ENCODE data around the gene FAM227B.

The FAM227B gene

GRCh38 chr15:49649987-49650386 is 29.4 kb upstream of the FAM227B start:
- Histone ChIP-seq H3K4me1 (ENCODE audit: insufficient read depth, low read length, severe bottlenecking) (no peaks in the 10 kb centered on the region), H2AFZ (ENCODE audit: low read length) (no peak overlapping the region), H3K79me2 (ENCODE audit: insufficient read depth, low read length) (no peaks in the 10 kb centered on the region), H3K4me3 (ENCODE audit: low read depth, low read length, poor library complexity, severe bottlenecking) (no peak overlapping the region), H3K4me2 (ENCODE audit: low read length) (no peak overlapping the region), H3K27me3 (ENCODE audit: insufficient read depth, low read length) (no peaks in the 10 kb centered on the region; the same call in 1 of the 2 replicates), H4K20me1 (ENCODE audit: insufficient read depth, low read length) (no peaks in the 10 kb centered on the region), H3K9me2 (ENCODE audit: low read depth, low read length) (no peaks in the 10 kb centered on the region), H3K9me3 (ENCODE audit: low read length) (peaks cover 6% of the 10 kb centered on the region; the same call in 1 of the 2 replicates), H3K36me3 (ENCODE audit: insufficient read depth, low read length) (no peaks in the 10 kb centered on the region), H3F3A (ENCODE audit: insufficient read depth, low read length) (no peaks in the 10 kb centered on the region), H3K27ac (ENCODE audit: low read depth, low read length, poor library complexity, severe bottlenecking) (no peak overlapping the region), H3K9ac (ENCODE audit: low read length) (no peak overlapping the region)
- TF ChIP-seq EZH2 (IDR thresholded peaks at IDR 0.05; ENCODE audit: borderline replicate concordance, low read length) (no peak), CTCF (IDR thresholded peaks at IDR 0.05; ENCODE audit: low read length) (no peak)

GRCh38 chr15:49646891-49647290 is 26.3 kb upstream of the FAM227B start:
- Histone ChIP-seq H3K36me3 (ENCODE audit: insufficient read depth, low read length) (no peaks in the 10 kb centered on the region; the same call in 1 of the 2 replicates), H3K27ac (ENCODE audit: low read depth, low read length, poor library complexity, severe bottlenecking) (no peak overlapping the region), H3K9ac (ENCODE audit: low read length) (no peak overlapping the region), H4K20me1 (ENCODE audit: insufficient read depth, low read length) (no peaks in the 10 kb centered on the region), H3K27me3 (ENCODE audit: insufficient read depth, low read length) (no peaks in the 10 kb centered on the region), H2AFZ (ENCODE audit: low read length) (no peak overlapping the region), H3K79me2 (ENCODE audit: insufficient read depth, low read length) (no peaks in the 10 kb centered on the region), H3K9me3 (ENCODE audit: low read length) (no peaks in the 10 kb centered on the region), H3K4me1 (ENCODE audit: insufficient read depth, low read length, severe bottlenecking) (no peaks in the 10 kb centered on the region), H3K4me3 (ENCODE audit: low read depth, low read length, poor library complexity, severe bottlenecking) (no peak overlapping the region), H3K9me2 (ENCODE audit: low read depth, low read length) (no peaks in the 10 kb centered on the region), H3F3A (ENCODE audit: insufficient read depth, low read length) (no peaks in the 10 kb centered on the region), H3K4me2 (ENCODE audit: low read length) (no peak overlapping the region)
- no peak for TF ChIP-seq CTCF (IDR thresholded peaks at IDR 0.05; ENCODE audit: low read length)
- no peak for TF ChIP-seq EZH2 (IDR thresholded peaks at IDR 0.05; ENCODE audit: borderline replicate concordance, low read length)

- no peaks in the 10 kb centered on the region for H3K9me3 ChIP-seq (ENCODE audit: low read length)
- H3K4me3 ChIP-seq (ENCODE audit: low read depth, low read length, poor library complexity, severe bottlenecking) = no peak overlapping the region
- H2AFZ ChIP-seq (ENCODE audit: low read length) = no peak overlapping the region
- H4K20me1 ChIP-seq (ENCODE audit: insufficient read depth, low read length) = no peaks in the 10 kb centered on the region
- no peaks in the 10 kb centered on the region for H3K9me2 ChIP-seq (ENCODE audit: low read depth, low read length)
- H3K36me3 ChIP-seq (ENCODE audit: insufficient read depth, low read length) = no peaks in the 10 kb centered on the region; the same call in 1 of the 2 replicates
- H3K9ac ChIP-seq (ENCODE audit: low read length) = no peak overlapping the region
- no peak overlapping the region for H3K4me2 ChIP-seq (ENCODE audit: low read length)
- TF ChIP-seq CTCF (IDR thresholded peaks at IDR 0.05; ENCODE audit: low read length) (no peak), EZH2 (IDR thresholded peaks at IDR 0.05; ENCODE audit: borderline replicate concordance, low read length) (no peak)
- H3K79me2 ChIP-seq (ENCODE audit: insufficient read depth, low read length) = no peaks in the 10 kb centered on the region
- H3K27ac ChIP-seq (ENCODE audit: low read depth, low read length, poor library complexity, severe bottlenecking) = no peak overlapping the region
- H3K4me1 ChIP-seq (ENCODE audit: insufficient read depth, low read length, severe bottlenecking) = no peaks in the 10 kb centered on the region
- no peaks in the 10 kb centered on the region for H3K27me3 ChIP-seq (ENCODE audit: insufficient read depth, low read length)
- no peaks in the 10 kb centered on the region for H3F3A ChIP-seq (ENCODE audit: insufficient read depth, low read length)
Measured at GRCh38 chr15:49645941-49646340, 25.3 kb upstream of the FAM227B start.

Measured in OCI-LY1 (cell line).